HS-27A (cell line): ENCODE results near the gene CTH.
"Not testable (repeated sequence)": the region's sequence is repeated elsewhere in the genome, so short reads cannot be mapped to it uniquely, and the experiment has no call there.

Source experiments
- DNase-seq: peaks from one replicate; pipeline ENCODE4 v3.0.0-alpha.2; 2012; ENCODE audit warnings: low read depth, missing footprints

CTH gene

GRCh38 chr1:70410604-70411359 lies at the start of gene CTH:
TSS of gene CTH (plus strand) at chr1:70411268. CDS start at chr1:70411416, 148 bp downstream.
- peak; percentile 94 for DNase-seq

GRCh38 chr1:70361727-70362398 lies 49.2 kb upstream of the CTH start:
- no peak for DNase-seq

- DNase-seq: no peak
Measured at GRCh38 chr1:70364439-70364838, 46.6 kb upstream of the CTH start.

GRCh38 chr1:70366425-70366952 lies 44.6 kb upstream of the CTH start:
- not testable (repeated sequence) for DNase-seq

GRCh38 chr1:70366997-70367396 lies 44.1 kb upstream of the CTH start:
- DNase-seq: not testable (repeated sequence)

GRCh38 chr1:70367397-70367796 lies 43.7 kb upstream of the CTH start:
- not testable (repeated sequence) for DNase-seq

GRCh38 chr1:70371586-70371985 lies 39.5 kb upstream of the CTH start:
- DNase-seq: not testable (repeated sequence)

- DNase-seq: no peak
Measured at GRCh38 chr1:70372426-70372825, 38.6 kb upstream of the CTH start.

GRCh38 chr1:70373580-70373979 lies 37.5 kb upstream of the CTH start:
- not testable (repeated sequence) for DNase-seq

- no peak for DNase-seq
Measured at GRCh38 chr1:70376196-70376595, 34.9 kb upstream of the CTH start.

- no peak for DNase-seq
Measured at GRCh38 chr1:70382682-70383081, 28.4 kb upstream of the CTH start.

GRCh38 chr1:70383483-70383882 lies 27.6 kb upstream of the CTH start:
- DNase-seq: no peak

GRCh38 chr1:70384542-70384941 lies 26.5 kb upstream of the CTH start:
- no peak for DNase-seq

GRCh38 chr1:70385477-70385876 lies 25.6 kb upstream of the CTH start:
- DNase-seq: no peak

- no peak for DNase-seq
Measured at GRCh38 chr1:70386121-70386520, 24.9 kb upstream of the CTH start.

- DNase-seq: no peak
Measured at GRCh38 chr1:70387507-70387906, 23.6 kb upstream of the CTH start.

GRCh38 chr1:70392626-70393025 lies 18.4 kb upstream of the CTH start:
- DNase-seq: no peak

GRCh38 chr1:70396607-70397006 lies 14.5 kb upstream of the CTH start:
- no peak for DNase-seq

- no peak for DNase-seq
Measured at GRCh38 chr1:70397013-70397412, 14.1 kb upstream of the CTH start.

- no peak for DNase-seq
Measured at GRCh38 chr1:70400335-70400734, 10.7 kb upstream of the CTH start.

GRCh38 chr1:70401974-70402373 lies 9.1 kb upstream of the CTH start:
- DNase-seq: no peak

- no peak for DNase-seq
Measured at GRCh38 chr1:70403759-70404158, 7.3 kb upstream of the CTH start.

- DNase-seq: no peak
Measured at GRCh38 chr1:70405780-70406416, 5.2 kb upstream of the CTH start.
